ENCODE results near the gene MICAL2. TPM values are rescaled to one million over a fixed set of nuclear protein-coding genes. Genes with fewer than 3 reads are reported as not detected.

The MICAL2 gene
- total RNA-seq, 2 experiments from 2014 or later, result 155 to 158 TPM

DNA sequence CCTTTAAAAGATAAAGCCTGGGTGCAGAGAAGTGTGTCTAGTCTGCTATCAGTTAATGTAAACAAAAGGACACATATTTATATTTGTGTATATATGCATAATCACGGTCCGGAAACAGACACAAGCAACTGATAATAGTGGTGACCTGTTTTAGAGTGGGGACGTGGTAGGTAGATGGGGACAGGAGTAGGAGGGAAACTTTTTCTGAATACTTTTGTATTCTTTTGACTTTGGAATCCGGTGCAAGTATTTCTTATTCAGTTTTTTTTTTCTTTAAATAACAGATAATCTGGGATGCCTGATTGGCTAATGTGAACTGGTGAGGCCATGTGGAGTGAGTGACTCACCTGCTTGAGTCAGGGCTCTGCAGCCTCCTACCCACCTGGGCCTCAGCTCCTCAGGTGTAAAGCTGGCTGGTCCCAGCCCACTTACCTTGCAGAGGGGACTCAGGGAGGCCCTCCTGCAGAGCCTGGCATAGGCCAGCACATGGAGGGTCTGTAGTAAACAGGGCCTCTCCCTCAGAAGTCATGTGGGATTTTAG, 15.3 kb downstream of the MICAL2 start:
- ChIA-PET POLR2A (no interaction called here), CTCF (interaction anchor here (1.0 to 1.1 kb wide), 2 partner anchors 10 to 156 kb away, joined by 3 to 5 read pairs; no protein-coding TSS in a partner anchor)

DNA sequence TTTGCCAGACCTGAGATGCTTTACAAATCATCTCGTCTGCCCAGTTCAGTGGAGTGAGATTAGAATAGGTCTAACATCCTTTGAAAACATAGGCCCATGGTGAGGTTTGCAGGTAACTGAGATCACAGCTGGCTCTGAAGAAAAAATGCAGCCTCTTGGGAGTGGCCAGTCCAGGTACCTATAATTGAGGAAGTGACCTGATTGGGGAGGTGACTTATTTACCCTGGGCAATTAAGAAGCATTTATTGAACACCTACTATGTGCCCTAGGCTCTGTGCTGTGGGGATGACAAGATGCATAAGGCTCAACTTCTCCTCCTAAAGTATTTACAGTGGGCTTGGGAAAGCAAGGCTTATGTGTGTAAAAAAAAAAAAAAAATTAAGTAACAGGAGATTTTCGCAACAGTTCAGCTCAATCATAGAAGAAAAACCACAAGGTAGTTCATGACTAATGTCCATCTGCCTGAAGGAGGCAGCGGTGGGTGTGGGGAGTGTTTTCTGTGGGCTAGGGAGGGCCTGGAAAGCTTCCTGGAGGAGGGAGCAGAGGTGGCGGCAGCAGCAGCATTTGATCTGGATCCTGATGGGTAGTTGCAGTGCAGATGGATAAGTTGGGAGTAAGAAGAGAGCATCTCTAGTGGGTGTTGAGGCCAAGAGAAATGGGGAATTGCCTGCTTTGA, 16.1 kb downstream of the MICAL2 start:
- ChIA-PET CTCF (interaction anchor here (1.0 to 1.1 kb wide), 3 partner anchors 9 to 155 kb away, joined by 3 to 5 read pairs (median 3); no protein-coding TSS in a partner anchor), POLR2A (no interaction called here)

DNA sequence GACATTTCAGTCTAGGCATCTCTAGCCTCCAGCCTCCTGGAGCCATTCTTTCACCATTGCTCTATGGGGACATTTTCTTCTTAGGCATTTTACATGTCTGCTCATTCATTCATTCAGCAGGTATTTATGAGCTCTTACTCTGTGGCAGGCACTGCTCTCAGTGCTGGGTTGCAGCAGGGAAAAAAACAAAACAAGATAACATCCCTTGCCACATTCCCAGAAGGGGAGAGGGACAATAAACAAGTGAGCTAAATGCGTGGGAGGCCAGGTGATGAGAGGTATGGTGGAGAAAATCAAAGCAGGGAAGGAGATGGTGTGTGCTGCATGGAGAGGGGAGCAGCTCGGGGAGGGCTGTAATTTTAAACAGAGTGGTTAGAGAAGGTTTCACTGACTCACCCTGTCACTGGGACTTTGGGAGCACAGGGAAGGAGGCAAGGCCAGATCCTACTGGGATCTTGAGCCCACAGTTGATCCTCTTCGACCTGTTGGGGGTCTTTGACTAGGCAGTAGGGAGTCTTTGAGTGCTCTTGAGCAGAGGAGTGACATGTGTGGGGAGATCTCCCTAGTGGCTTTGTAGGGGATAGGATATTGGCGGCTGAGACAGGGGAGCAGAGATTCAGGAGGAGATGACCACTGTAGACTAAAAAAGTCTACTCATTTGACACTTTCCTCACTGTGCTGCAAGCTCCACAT, 17.0 kb downstream of the MICAL2 start:
- ChIA-PET POLR2A (interaction anchor here (1.1 kb wide), 1 partner anchor 97 kb away, joined by 3 read pairs; no protein-coding TSS in a partner anchor), CTCF (interaction anchor here (1.1 kb wide), 1 partner anchor 70 kb away, joined by 3 read pairs; no protein-coding TSS in a partner anchor)

DNA sequence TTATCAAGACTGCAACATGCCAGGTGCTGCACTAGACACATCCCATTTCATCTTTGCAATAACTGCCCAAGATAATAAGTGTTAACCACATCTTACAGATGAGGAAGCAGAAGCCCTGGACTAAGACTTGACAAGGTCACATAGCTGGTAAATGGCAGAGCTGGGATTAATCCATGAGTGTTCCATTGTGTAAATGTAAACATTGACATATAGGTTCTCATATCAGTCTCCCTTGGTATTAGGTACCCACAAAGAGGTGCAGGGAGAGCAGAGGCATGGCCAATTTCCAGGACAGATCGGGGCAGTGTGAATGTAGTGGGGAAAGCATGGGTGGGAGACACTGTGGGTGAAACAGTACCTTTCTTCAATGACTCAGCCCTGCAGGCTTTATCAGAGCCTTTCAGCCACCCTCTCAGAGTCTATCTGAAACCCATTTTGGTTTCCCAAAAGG, 17.9 kb downstream of the MICAL2 start:
- POLR2A ChIA-PET, result interaction anchor here (1.1 kb wide), 1 partner anchor 96 kb away, joined by 3 read pairs; no protein-coding TSS in a partner anchor
- CTCF ChIA-PET, result no interaction called here

DNA sequence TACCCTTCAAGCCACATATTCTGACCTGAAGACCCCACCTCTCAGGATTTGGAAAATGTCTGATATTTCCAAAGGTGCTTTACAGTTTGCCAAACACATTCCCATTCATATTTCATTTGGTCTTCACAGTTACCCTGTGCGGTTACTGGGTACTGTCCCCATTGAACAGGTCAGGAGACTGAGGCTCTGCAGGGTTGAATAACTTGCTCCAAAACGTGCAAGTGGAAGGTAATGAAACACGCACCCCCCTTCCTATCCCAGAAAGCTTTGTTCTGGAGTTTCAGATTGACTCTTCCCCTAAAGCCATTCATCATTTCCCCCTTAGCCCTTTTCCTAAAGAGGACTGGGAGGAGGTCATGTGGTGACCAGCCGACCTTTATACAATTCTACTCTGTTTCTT, 18.8 kb downstream of the MICAL2 start:
- ChIA-PET CTCF (no interaction called here), POLR2A (interaction anchor here (0.6 kb wide), 2 partner anchors 11 to 20 kb away, joined by 3 to 4 read pairs; no protein-coding TSS in a partner anchor)

DNA sequence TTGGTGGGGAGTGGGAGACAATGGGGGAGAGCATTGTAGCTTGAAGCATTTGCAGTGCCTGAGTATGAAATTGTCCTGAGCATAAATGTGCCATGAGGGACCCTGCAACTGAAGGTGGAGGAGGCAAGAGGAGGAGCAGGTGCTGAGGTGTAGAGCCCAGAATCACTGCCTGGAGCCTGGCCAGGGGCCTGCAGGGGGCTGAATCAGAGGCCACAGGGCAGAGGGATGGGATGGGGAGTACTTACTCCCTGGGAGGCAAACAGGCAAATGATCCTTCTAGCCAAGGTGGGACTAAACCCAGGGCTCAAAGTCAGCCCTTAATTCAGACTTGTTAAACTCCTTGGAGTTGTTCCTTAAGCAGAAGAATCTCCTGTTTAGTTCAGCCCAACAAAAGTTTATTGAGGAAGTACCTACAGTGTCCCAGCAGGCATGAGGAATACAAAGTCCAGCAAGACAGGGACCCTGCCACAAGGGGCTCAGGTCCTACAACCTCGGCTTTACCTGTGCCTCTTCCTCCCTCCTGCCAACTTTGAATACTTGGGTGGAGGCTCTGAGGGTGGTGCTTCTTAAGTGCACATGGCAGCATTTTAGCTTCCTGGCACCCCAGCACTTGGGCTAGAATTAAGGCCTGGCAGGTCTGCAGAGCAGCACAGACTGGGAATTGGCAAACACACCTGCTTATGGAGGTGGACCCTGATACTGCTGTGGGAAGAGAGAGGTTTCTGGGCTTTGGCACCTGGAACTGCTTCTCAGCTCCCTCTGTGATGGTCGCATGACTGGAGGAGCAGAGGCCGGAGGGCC, 20.0 kb downstream of the MICAL2 start:
- POLR2A ChIA-PET, result interaction anchor here (0.6 kb wide), 1 partner anchor 19 kb away, joined by 4 read pairs; no protein-coding TSS in a partner anchor
- CTCF ChIA-PET, result no interaction called here

DNA sequence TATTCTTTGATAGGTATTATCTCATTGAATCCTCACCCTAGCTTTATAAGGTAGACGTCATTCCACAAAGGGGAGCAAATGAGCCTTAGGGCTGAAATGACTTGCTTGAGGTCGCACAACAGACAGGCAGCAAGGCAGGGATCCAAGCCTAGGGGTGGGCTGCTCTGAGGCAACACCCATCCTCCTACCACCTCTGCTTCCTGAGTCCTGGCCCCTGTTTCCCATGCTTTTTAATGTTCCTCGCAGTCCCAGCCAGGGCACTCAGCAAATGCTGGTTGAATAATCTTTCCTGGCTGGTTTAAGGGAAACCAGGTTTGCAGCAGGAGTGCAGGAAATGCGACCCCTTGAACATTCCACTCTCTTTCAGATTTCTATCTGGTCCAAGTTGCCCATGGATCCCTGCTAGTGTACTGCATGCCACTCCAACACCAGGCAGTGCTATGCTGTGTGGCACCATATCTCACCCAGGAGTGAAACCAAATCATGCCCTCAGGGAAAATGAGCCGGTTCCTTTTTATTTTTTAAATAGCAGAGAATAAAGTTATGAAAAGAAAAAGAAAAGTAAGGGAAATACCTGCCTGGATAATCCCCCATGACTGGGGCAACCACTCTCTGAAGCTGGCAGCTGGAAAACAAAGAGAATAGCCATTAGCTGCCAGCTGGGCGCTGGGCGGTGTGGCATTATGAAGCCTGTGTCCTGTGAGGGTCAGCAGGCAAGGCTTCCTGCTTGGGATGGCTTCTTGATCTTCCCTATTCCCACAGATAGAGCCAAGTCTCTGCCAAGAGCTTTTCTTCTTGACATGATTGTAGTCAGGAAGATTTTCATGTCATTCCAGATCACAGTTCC, 21.8 kb downstream of the MICAL2 start:
- ChIA-PET POLR2A (no interaction called here), CTCF (no interaction called here)

DNA sequence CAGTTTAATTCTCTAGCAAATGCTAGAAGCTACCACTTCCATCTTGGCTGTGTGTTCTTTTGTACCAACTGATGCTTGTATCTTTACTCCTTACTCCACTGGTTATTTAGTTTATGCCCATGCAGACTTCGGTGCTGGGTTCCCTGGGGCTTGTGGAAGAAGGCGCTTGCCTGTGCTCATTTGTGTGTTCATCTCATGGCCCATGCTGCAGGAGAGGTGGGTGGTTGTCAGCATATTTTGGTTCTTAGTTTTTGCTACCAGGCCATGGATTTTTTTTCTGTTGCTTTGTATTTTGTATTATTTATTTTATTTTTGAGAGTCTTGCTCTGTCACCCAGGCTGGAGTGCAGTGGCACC, 22.4 kb downstream of the MICAL2 start:
- ChIA-PET CTCF (no interaction called here), POLR2A (no interaction called here)

DNA sequence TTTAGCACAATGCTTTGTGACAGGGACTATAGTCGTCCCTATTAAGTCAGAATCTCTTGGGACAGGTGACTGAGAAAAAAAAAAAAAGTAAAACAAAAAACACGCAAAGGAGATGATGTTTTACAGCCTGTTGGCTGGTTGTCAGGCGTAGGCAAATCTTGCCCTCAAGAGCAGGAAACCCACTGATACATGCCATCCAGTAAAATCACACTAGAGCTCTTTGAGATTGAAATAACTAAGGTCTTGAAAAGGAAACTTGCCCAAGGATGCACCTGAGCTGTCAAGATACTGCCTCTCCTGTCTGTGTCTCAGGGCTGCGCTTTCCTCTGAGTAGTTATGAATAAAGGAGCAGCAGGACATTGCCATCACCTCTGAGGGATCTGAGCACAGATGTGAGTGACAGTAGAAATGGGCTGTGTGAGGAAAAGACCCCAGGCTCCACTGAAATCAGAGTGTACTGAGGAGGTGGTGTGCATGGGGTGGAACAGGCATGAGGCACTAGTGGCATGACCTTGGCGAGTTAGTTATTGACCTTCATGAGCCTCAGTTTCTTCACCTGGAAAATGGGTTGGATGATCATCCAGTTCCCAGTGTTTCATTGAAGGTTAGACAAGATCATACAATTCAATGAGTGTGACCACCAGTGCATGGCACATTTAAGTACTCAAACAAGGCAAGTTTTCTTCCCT, 23.3 kb downstream of the MICAL2 start:
- POLR2A ChIA-PET, result interaction anchor here (0.7 kb wide), 1 partner anchor 18 kb away, joined by 3 read pairs; no protein-coding TSS in a partner anchor
- CTCF ChIA-PET, result no interaction called here

DNA sequence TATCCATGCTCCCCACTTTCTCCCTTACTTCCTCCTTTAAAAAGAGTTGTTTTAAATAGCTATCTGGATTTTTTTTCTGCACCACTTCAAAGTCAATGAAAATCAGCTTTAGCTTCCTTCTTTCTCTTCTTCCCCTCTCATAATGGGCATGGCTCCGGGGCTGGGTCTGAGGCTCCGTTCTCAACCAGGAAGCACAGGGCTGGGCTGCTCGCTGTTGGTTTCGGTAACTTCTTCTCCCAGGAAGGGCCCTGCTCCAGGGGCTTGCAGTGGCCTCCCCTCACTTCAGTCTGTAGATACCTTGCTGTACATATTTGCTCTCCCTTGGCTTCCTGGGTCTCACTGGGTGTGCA, 23.8 kb downstream of the MICAL2 start:
- ChIA-PET POLR2A (no interaction called here), CTCF (no interaction called here)

DNA sequence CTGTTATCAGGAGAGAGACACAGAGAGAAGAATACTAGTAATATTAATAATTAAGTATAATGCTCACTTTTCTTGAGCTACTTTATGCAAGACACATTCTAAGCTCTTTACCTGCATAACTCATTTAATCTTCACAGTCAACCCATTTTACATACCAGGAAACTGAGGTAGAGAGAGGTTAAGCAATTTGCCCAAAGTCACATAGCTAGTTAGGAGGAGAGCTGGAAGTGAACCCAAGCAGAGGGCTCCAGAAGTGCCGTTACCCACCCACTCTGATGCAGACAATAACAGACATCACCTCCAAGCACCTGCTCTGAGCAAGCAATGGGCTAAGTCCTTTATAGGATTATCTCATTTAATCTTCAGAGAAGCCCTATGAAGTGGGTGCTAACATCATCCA, 24.8 kb downstream of the MICAL2 start:
- POLR2A ChIA-PET, result no interaction called here
- CTCF ChIA-PET, result interaction anchor here (1.9 kb wide), 1 partner anchor 9 kb away, joined by 5 read pairs; no protein-coding TSS in a partner anchor

DNA sequence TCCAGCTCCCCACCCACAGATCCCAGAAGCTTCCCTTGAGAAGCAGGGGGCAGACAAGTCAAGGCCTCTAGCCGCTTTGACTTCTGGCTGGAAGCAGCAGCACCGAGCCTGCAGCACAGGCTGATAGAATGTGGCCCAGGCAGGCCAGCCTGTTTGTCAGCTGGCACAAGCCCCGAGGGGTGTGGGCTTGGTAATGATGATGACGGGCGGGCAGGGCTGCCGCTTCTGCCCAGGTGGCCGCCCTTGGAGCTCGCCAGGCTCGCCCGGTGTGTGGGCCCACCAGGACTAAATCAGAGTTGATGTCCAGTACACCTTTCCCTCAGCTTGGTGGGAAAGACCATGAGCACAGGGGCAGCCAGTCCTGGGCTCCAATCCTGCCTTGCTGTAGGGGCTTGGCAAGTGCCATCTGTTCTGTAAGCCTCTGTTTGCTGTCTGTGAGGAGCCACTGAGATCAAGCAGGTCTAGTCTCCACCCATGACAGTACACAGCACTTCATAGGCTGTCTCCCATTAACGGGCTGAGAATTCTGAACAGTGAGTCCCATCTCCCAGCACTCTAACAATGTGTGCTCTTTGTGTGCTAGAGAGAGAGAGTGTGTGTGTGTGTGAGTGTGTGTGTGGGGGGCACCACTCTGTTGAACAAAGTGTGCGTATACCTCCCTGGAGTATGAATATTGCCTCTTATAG, 26.8 kb downstream of the MICAL2 start:
- ChIA-PET CTCF (no interaction called here), POLR2A (no interaction called here)

DNA sequence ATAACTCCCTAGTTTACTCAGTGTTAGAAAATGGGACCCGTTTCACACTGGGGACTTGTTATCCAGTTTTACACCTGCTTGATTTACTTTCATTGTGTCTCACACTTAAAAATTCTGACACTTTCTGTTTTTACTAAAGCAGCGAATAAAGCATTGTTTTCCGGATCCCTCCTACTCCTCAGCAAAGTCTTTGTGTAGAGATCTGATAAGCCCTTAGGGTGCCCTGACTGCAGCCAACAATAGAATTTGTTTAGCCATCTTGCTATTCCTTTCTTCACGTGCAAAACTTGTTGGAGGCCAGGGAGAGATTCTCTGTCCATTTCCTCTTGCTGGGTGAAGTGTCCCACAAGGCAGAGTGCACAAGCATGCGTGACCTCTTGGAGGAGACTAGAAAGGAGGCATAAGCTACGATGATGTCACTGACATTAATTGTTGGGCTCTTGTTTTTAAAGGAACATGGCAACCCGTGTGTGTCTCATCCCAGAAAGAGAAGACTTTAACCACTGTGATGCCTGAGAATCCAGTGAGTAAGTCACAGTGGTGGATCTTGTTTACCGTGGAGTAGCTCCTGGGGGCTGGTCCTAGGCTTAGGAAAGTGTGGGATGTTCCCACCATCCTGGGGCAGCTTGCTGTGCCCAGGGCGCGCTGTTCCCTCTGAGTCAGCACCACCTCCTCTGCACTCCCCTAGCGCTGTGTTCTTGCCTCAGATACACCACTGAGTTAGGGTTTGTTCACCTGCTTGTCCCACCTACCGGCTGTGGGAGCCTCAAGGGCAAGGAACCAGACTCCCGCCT, 27.7 kb downstream of the MICAL2 start:
- ChIA-PET POLR2A (no interaction called here), CTCF (no interaction called here)

DNA sequence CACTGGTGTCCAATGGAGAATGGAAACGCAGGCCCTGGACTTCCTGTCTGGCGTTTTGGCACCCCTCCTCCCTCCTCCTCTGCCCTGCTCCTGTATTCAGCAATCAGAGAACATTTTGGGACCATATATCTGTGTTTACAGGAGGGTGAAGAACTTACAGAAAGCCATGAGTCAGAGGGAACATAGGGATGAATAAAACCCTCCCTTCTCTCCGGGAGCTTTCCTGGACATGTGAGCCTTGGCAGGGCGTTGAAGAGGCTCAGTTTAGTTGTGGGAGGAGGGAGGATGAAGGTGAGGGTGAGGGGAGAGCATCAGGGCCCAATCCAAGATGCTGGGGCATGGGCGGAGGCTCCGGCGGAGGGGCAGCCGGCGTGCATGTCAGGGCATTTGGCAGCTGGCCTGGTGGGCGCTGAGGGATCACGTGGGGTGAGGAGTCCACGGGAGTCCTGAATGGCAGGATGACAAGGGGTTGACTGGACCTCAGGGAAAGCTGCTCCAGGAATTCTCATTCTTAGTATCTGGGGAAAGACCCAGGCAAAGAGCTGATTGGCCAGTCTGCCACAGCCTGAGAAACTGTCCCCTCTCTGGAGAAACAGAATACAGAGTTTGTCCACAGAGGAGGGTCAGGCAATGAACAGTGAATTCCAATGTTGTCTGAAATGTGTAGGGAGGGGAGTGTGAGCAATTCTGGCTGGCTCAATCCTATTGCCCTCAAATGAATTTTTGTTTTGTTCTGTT, 28.9 kb downstream of the MICAL2 start:
- CTCF ChIA-PET, result interaction anchor here (1.4 kb wide), 1 partner anchor 46 kb away, joined by 5 read pairs; no protein-coding TSS in a partner anchor
- POLR2A ChIA-PET, result no interaction called here

DNA sequence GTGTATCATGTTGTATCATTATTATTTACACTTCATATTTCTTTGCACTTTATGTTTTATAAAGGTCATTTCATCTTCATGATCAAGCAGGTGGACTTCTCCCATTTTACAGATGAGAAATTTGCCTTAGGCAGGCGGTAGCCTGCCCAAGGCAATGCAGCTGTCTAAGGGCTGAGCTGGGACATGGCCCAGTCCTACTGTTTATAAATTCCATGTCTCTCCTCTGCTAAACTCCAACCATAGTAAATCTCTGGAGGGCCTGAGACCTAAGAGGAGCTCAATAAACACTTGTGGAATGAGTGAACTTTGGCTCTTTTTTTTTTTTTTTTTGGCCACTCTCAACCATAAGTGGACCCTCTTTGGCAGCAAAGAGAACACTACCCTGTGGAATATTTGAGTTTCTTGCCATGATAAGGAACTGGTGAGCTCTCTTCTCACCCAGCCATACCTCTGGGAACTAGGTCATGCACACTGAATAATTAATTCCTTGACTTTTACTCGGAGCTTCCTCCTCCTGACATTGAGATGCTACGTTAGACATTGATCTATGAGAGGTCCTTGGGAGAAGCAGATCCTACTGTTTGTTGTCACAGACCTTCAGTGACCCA, 29.9 kb downstream of the MICAL2 start:
- ChIA-PET CTCF (interaction anchor here (1.4 kb wide), 1 partner anchor 45 kb away, joined by 5 read pairs; no protein-coding TSS in a partner anchor), POLR2A (interaction anchor here (0.6 kb wide), 1 partner anchor 11 kb away, joined by 3 read pairs; no protein-coding TSS in a partner anchor)

DNA sequence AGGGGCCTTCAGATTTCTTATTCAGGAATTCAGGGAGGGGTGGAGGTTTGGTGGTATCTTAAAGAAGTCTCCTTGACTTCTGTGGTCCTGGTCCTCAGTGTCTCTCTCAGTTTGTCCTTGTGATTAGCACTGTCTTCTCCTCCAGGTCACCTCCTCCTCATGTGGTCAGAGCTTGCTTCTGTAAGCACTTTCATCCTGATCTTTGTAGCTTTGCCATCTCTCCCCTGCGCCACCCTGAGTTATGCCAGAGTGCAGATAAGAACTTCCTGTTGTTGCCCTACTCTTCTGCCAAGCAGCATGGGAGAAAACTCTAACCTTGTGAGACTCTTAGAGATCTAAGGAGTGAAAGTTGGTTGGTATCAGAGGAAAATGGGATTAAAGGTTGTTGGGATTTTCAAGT, 30.9 kb downstream of the MICAL2 start:
- ChIA-PET CTCF (interaction anchor here (1.2 kb wide), 1 partner anchor 76 kb away, joined by 3 read pairs; no protein-coding TSS in a partner anchor), POLR2A (no interaction called here)
